ENCODE results near the gene CPT1B. TPM values are rescaled to one million over a fixed set of nuclear protein-coding genes. Genes with fewer than 3 reads are reported as not detected.
"Not testable (repeated sequence)": the region's sequence is repeated elsewhere in the genome, so short reads cannot be mapped to it uniquely, and the experiment has no call there.

CPT1B gene
- total RNA-seq, 1 donor from 2014 or later: 2.1 TPM

GRCh38 chr22:50542416-50542927 lies 35.8 kb downstream of the CPT1B start:
- DNase-seq (ENCODE audit: low read depth): no peak
- Histone ChIP-seq H3K4me3 (ENCODE audit: low read depth, low read length) (no peak overlapping the region), H3K36me3 (ENCODE audit: control insufficient read depth, insufficient read depth, low read length) (no peaks in the 10 kb centered on the region), H3K27me3 (ENCODE audit: control insufficient read depth, insufficient read depth, low read length) (peaks cover 28% of the 10 kb centered on the region)
- no peak for TF ChIP-seq CTCF (IDR thresholded peaks at IDR 0.05; ENCODE audit: insufficient read depth, low read length, poor library complexity, severe bottlenecking)

- H3K27me3 ChIP-seq (ENCODE audit: control insufficient read depth, insufficient read depth, low read length): peaks cover 21% of the 10 kb centered on the region
- not testable (repeated sequence) for H3K36me3 ChIP-seq (ENCODE audit: control insufficient read depth, insufficient read depth, low read length); H3K4me3 ChIP-seq (ENCODE audit: low read depth, low read length); DNase-seq (ENCODE audit: low read depth)
Observed at GRCh38 chr22:50541667-50542026, 36.6 kb downstream of the CPT1B start.

- DNase-seq (ENCODE audit: low read depth): no peak
- Histone ChIP-seq H3K27me3 (ENCODE audit: control insufficient read depth, insufficient read depth, low read length) (peaks cover 8% of the 10 kb centered on the region), H3K4me3 (ENCODE audit: low read depth, low read length) (no peak overlapping the region), H3K36me3 (ENCODE audit: control insufficient read depth, insufficient read depth, low read length) (no peaks in the 10 kb centered on the region)
- TF ChIP-seq CTCF (IDR thresholded peaks at IDR 0.05; ENCODE audit: insufficient read depth, low read length, poor library complexity, severe bottlenecking): no peak
Observed at GRCh38 chr22:50540381-50540780, 37.8 kb downstream of the CPT1B start.

- Histone ChIP-seq H3K27me3 (ENCODE audit: control insufficient read depth, insufficient read depth, low read length) (no peaks in the 10 kb centered on the region), H3K36me3 (ENCODE audit: control insufficient read depth, insufficient read depth, low read length) (no peaks in the 10 kb centered on the region), H3K4me3 (ENCODE audit: low read depth, low read length) (no peak overlapping the region)
- no peak for TF ChIP-seq CTCF (IDR thresholded peaks at IDR 0.05; ENCODE audit: insufficient read depth, low read length, poor library complexity, severe bottlenecking)
- no peak for DNase-seq (ENCODE audit: low read depth)
Observed at GRCh38 chr22:50537765-50538164, 40.5 kb downstream of the CPT1B start.

- Histone ChIP-seq H3K4me3 (ENCODE audit: low read depth, low read length) (no peak overlapping the region), H3K36me3 (ENCODE audit: control insufficient read depth, insufficient read depth, low read length) (no peaks in the 10 kb centered on the region), H3K27me3 (ENCODE audit: control insufficient read depth, insufficient read depth, low read length) (peaks cover 6% of the 10 kb centered on the region)
- DNase-seq (ENCODE audit: low read depth): no peak
- no peak for TF ChIP-seq CTCF (IDR thresholded peaks at IDR 0.05; ENCODE audit: insufficient read depth, low read length, poor library complexity, severe bottlenecking)
Observed at GRCh38 chr22:50536226-50536625, 42.0 kb downstream of the CPT1B start.

- Histone ChIP-seq H3K4me3 (ENCODE audit: low read depth, low read length) (no peak overlapping the region), H3K36me3 (ENCODE audit: control insufficient read depth, insufficient read depth, low read length) (no peaks in the 10 kb centered on the region), H3K27me3 (ENCODE audit: control insufficient read depth, insufficient read depth, low read length) (peaks cover 15% of the 10 kb centered on the region)
- TF ChIP-seq CTCF (IDR thresholded peaks at IDR 0.05; ENCODE audit: insufficient read depth, low read length, poor library complexity, severe bottlenecking): no peak
- DNase-seq (ENCODE audit: low read depth): no peak
Observed at GRCh38 chr22:50535113-50535512, 43.1 kb downstream of the CPT1B start.

- DNase-seq (ENCODE audit: low read depth): not testable (repeated sequence)
Observed at GRCh38 chr22:50533856-50534711, 44.1 kb downstream of the CPT1B start.

More at GRCh38 chr22:50533856-50534711, 44.1 kb downstream of the CPT1B start:
- not testable (repeated sequence) for H3K36me3 ChIP-seq (ENCODE audit: control insufficient read depth, insufficient read depth, low read length); H3K4me3 ChIP-seq (ENCODE audit: low read depth, low read length)
- peaks cover 15% of the 10 kb centered on the region for H3K27me3 ChIP-seq (ENCODE audit: control insufficient read depth, insufficient read depth, low read length)

Data from kidney epithelial cell (primary cell).